ENCODE data around the gene RNF213.

Gene RNF213

DNA sequence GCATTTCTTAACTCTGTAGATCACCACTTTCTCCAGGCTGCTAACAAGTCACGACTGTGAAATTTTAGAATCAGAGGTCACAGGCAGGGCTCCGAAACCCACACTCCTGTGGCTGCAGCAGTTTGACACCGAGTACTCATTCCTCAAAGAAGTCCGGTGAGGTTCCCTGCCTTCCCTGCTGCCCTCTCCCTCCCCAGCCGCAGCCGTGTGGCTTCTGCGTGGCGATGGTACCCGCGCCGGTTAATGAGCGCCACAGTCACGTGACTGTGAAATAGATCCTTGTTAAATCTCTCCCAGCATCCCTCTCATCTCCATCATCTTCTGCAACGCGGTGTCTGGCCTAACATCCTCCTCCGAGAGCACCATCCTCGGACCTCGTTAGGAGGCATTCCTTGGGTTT, 89.1 kb downstream of the RNF213 start:
- CTCF ChIA-PET: interaction anchor here (1.3 kb wide), 1 partner anchor 268 kb away, joined by 3 read pairs; no protein-coding TSS in a partner anchor
- no peak for DNase-seq (ENCODE audit: low read depth, low spot score)
- POLR2A ChIA-PET: no interaction called here
- TF ChIP-seq, protein P1, sequence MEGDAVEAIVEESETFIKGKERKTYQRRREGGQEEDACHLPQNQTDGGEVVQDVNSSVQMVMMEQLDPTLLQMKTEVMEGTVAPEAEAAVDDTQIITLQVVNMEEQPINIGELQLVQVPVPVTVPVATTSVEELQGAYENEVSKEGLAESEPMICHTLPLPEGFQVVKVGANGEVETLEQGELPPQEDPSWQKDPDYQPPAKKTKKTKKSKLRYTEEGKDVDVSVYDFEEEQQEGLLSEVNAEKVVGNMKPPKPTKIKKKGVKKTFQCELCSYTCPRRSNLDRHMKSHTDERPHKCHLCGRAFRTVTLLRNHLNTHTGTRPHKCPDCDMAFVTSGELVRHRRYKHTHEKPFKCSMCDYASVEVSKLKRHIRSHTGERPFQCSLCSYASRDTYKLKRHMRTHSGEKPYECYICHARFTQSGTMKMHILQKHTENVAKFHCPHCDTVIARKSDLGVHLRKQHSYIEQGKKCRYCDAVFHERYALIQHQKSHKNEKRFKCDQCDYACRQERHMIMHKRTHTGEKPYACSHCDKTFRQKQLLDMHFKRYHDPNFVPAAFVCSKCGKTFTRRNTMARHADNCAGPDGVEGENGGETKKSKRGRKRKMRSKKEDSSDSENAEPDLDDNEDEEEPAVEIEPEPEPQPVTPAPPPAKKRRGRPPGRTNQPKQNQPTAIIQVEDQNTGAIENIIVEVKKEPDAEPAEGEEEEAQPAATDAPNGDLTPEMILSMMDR (IDR thresholded peaks at IDR 0.05; ENCODE audit: insufficient read depth, low read length, missing control alignments): no peak
- no peak overlapping the region for H3K4me3 ChIP-seq (ENCODE audit: low read depth, low read length)

DNA sequence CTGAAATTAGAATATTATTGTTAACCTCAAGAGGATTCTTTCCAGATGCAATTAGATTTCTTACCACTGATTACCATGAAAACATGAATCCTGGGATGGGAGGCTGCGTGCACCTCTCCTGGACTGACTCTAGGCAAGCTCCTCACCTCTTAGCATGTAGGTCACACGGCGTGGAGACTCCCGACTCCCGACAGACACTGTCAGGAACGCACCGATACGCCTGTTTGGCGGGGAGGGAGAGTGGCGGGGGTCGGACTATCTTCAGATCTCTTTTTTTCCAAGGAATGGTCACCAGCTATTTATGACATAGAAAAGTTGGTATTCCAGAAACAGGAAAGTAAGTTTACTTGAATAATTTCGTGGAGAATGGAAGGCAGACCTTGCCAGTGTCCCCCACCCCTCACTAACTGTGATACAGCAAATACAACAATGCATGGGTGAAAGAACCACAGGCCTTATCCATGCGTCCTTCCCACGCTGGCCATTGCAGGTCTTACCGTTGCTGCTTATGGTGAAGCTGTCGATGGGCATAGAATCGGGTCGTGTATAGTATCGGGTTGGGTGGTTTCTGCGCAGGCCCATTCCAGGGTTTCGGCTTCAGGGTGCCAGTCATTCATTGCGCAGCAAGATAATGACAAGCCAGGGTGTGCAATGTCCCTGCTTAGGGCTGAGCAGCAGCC, 91.7 kb downstream of the RNF213 start:
- DNase-seq (ENCODE audit: low read depth, low spot score): no peak
- TF ChIP-seq, protein P1 (IDR thresholded peaks at IDR 0.05; ENCODE audit: insufficient read depth, low read length, missing control alignments): no peak
- H3K4me3 ChIP-seq (ENCODE audit: low read depth, low read length): no peak overlapping the region
- ChIA-PET POLR2A (interaction anchor here (0.8 kb wide), 1 partner anchor 157 kb away, joined by 3 read pairs; no protein-coding TSS in a partner anchor), CTCF (interaction anchor here (1.1 to 1.4 kb wide), 2 partner anchors 11 to 270 kb away, joined by 3 to 4 read pairs; no protein-coding TSS in a partner anchor)

DNA sequence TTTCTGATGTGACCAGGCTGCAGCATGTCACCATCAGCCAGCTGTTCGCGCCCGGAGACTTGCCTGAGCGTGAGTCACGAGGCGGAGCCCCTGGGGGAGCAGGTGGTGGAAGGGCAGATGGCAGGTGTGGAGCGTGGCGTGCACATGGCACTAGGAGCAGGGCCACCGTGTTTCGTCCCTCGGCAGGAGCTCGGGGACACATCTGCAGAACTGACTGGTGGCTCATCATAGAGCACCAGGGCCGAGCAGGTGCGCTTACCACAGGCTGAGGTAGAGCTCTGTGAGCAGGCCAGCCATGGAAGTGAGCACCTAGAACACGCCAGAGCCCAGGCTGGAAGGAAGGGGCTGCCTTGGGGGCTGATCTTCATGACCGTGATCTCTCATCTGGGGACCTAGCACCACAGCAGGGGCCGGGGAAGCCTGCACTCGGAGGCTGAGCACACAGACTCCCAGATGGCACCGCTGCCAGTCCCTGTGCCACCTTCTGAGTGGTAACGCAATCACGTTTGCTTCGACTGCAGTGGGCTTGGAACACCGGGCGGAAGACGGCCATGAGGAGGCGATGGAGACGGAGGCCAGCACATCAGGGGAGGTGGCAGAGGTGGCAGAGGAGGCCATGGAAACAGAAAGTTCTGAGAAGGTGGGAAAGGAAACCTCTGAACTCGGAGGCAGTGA, 92.5 kb downstream of the RNF213 start:
- TF ChIP-seq, protein P1 (IDR thresholded peaks at IDR 0.05; ENCODE audit: insufficient read depth, low read length, missing control alignments): no peak
- ChIA-PET POLR2A (no interaction called here), CTCF (interaction anchor here (1.1 kb wide), 1 partner anchor 12 kb away, joined by 4 read pairs; no protein-coding TSS in a partner anchor)
- no peak for DNase-seq (ENCODE audit: low read depth, low spot score)
- no peak overlapping the region for H3K4me3 ChIP-seq (ENCODE audit: low read depth, low read length)

DNA sequence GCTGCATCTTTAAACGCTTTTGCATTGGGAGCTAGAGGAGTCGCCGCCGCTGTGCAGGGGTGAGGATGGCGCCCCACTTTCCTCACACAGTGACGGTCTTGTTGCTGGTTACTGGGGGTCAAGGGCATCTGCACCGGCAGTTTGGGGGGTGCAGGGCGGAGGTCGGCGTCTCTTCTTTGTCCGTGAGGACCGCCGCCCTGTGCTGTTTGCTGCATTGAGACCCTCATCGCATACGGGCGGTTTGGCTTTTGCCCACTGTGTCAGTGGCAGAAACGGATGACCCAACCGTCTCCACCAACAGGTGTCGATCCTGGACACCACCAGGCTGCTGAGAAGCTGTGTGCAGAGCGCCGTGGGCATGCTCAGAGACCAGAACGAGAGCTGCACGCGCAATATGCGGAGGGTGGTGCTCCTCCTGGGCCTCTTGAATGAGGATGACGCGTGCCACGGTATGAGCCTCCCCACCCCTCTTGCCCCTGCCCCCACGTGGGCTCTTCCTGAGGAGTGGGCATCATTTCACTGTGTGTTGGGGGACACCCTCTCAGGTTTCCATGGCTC, 93.1 kb downstream of the RNF213 start:
- no peak overlapping the region for H3K4me3 ChIP-seq (ENCODE audit: low read depth, low read length)
- no peak for DNase-seq (ENCODE audit: low read depth, low spot score)
- ChIA-PET POLR2A (no interaction called here), CTCF (interaction anchor here (1.1 kb wide), 1 partner anchor 13 kb away, joined by 4 read pairs; no protein-coding TSS in a partner anchor)
- TF ChIP-seq, protein P1 (IDR thresholded peaks at IDR 0.05; ENCODE audit: insufficient read depth, low read length, missing control alignments): no peak

DNA sequence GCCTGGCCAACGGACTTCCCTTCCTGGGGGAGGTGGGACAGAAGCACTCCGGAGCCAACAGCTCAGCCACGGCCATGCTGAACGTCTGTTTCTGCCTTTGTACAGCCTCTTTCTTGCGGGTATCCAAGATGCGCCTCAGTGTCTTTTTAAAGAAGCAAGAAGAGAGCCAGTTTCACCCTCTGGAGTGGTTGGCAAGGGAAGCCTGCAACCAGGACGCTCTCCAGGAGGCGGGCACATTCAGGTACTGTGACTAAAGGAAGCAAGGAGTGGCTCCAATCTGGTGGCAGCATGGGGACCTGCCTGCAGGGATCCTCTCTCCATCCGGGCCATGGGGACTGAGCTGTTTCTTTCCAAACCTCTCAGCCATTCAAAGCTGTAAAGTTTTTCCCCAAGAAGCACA, 93.7 kb downstream of the RNF213 start:
- CTCF ChIA-PET: no interaction called here
- POLR2A ChIA-PET: no interaction called here
- TF ChIP-seq, protein P1 (IDR thresholded peaks at IDR 0.05; ENCODE audit: insufficient read depth, low read length, missing control alignments): no peak
- H3K4me3 ChIP-seq (ENCODE audit: low read depth, low read length): no peak overlapping the region
- DNase-seq (ENCODE audit: low read depth, low spot score): no peak

DNA sequence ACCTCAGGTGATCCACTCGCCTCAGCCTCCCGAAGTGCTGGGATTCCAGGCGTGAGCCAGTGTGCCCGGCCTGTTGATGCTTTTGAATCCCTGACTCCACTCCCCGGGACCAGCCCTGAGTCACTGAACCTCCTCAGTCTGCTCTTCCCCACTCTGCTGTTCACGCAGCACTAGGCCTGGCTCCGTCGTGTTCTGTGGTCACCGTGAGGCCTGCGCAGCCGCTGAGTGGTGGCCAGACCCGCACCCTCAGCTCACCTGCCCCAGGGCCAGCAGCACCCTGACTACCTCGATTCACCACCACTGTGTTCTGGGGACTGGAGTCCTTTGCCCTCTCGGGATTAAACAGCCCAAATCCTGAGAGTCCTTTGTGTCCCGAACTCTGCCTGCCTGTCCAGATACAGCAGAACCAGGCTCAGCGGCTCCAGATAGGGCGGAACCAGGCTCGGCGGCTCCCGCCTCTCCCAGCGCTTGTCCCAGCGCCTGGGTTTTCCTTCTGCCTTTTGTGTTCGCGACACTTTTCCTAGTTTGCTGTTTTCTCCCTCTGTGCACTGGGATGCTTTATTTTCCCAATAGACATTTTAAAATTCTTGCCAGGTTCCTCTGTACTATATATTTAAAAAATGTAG, 95.7 kb downstream of the RNF213 start:
- POLR2A ChIA-PET: no interaction called here
- TF ChIP-seq, protein P1 (IDR thresholded peaks at IDR 0.05; ENCODE audit: insufficient read depth, low read length, missing control alignments): no peak
- CTCF ChIA-PET: no interaction called here

More for the DNA sequence above, 95.7 kb downstream of the RNF213 start:
- DNase-seq (ENCODE audit: low read depth, low spot score): no peak
- H3K4me3 ChIP-seq (ENCODE audit: low read depth, low read length): no peak overlapping the region

All from AG04449 (cell line).